Common myeloid progenitor, CD34-positive (primary cell): ENCODE data around the gene KLHL21. TPM values are rescaled to one million over a fixed set of nuclear protein-coding genes. Genes with fewer than 3 reads are reported as not detected.
"Not testable (repeated sequence)": the region's sequence is repeated elsewhere in the genome, so short reads cannot be mapped to it uniquely, and the experiment has no call there.

ENCODE experiments used
- CTCF ChIA-PET: fragments of 350-600 bp; sonication (Branson Sonifier 250); formaldehyde crosslinking; loops from one replicate; lab custom pipeline; 2021; ENCODE audit warnings: antibody characterized with exemption; lab: Charles Lee
- POLR2A ChIA-PET: fragments of 350-600 bp; sonication (Branson Sonifier 250); formaldehyde crosslinking; loops from one replicate; lab custom pipeline; 2021; ENCODE audit warnings: antibody characterized with exemption; lab: Charles Lee
- DNase-seq, 3 donors: peaks; one replicate each; pipeline versions ENCODE4 v3.0.0 to v3.0.0-alpha.2; 2013
- H3K27ac ChIP-seq, 2 experiments: 1 replicate in 1 of 2; 2 replicates in 1 of 2; pipeline ENCODE4 v1.7.0; 2013; ENCODE audit warnings: inconsistent platforms in 2 of 2, low read length in 2 of 2, mild to moderate bottlenecking in 2 of 2, low read depth in 1 of 2, moderate library complexity in 1 of 2; ENCODE audit not compliant: severe bottlenecking in 2 of 2, insufficient read depth in 1 of 2, poor library complexity in 1 of 2
- H3K27me3 ChIP-seq, 5 experiments: replicated peaks in 2 of 5; 1 replicate in 3 of 5; 2 replicates in 2 of 5; pipeline versions ENCODE4 v1.6.1 to v1.7.0; 2013; ENCODE audit warnings: low read length in 4 of 5, mild to moderate bottlenecking in 2 of 5, moderate library complexity in 2 of 5, inconsistent platforms in 1 of 5; ENCODE audit not compliant: insufficient read depth in 5 of 5, control insufficient read depth in 4 of 5
- H3K36me3 ChIP-seq, 4 experiments: 1 replicate in 2 of 4; 2 replicates in 2 of 4; pipeline versions ENCODE4 v1.6.1 to v1.7.0; 2013; ENCODE audit warnings: low read length in 3 of 4, control low read depth in 1 of 4, mild to moderate bottlenecking in 1 of 4; ENCODE audit not compliant: control insufficient read depth in 4 of 4, insufficient read depth in 4 of 4
- H3K4me1 ChIP-seq, 4 experiments: 1 replicate in 3 of 4; 2 replicates in 1 of 4; pipeline versions ENCODE4 v1.6.1 to v1.7.1; 2013; ENCODE audit warnings: low read length in 3 of 4, mild to moderate bottlenecking in 3 of 4, control low read depth in 1 of 4, inconsistent platforms in 1 of 4, moderate library complexity in 1 of 4; ENCODE audit not compliant: control insufficient read depth in 4 of 4, insufficient read depth in 4 of 4; ENCODE audit errors: control extremely low read depth in 1 of 4
- H3K4me3 ChIP-seq, 7 experiments: 1 replicate in 4 of 7; 2 replicates in 3 of 7; pipeline versions ENCODE4 v1.5.1 to v1.7.0; 2013; ENCODE audit warnings: mild to moderate bottlenecking in 7 of 7, low read length in 6 of 7, moderate library complexity in 6 of 7, inconsistent platforms in 2 of 7, low read depth in 2 of 7, control low read depth in 1 of 7; ENCODE audit not compliant: insufficient read depth in 4 of 7, control insufficient read depth in 1 of 7; ENCODE audit errors: extremely low read depth in 1 of 7
- H3K9me3 ChIP-seq, 5 experiments: 1 replicate in 4 of 5; 2 replicates in 1 of 5; pipeline versions ENCODE4 v1.6.1 to v1.7.1; 2013; ENCODE audit warnings: low read length in 4 of 5, mild to moderate bottlenecking in 2 of 5, inconsistent platforms in 1 of 5, low read depth in 1 of 5, moderate library complexity in 1 of 5; ENCODE audit not compliant: control insufficient read depth in 4 of 5, insufficient read depth in 2 of 5; ENCODE audit errors: control extremely low read depth in 1 of 5
- WGBS: methylation state at CpG from one replicate; pipeline ENCODE4 v1.1.5; 2013; ENCODE audit not compliant: insufficient coverage; 5-methylcytosine and 5-hydroxymethylcytosine counted together
- polyA plus RNA-seq: library from polyadenylated mRNA; unstranded; fragments of 120-200 nt; gene quantifications from one replicate; pipeline ENCODE4 v1.2.1, GENCODE V29; 2013

The KLHL21 gene
- polyA plus RNA-seq = 13.9 TPM

- Histone ChIP-seq H3K36me3 (peaks cover 0 to 13% (median 8%) of the 10 kb centered on the region in 4 experiments), H3K27ac (peak within 1 kb of the TSS; percentile 83 to 96), H3K4me3 (peak within 1 kb of the TSS; percentile 57 to 97 (median 89)), H3K27me3 (no peaks in the 10 kb centered on the region), H3K4me1 (peaks cover 10 to 56% (median 54%) of the 10 kb centered on the region in 4 experiments), H3K9me3 (no peaks in the 10 kb centered on the region)
- peak; percentile 89 to 95 (median 93) for DNase-seq
- POLR2A ChIA-PET = interaction anchor here (1.0 to 2.1 kb wide), 5 partner anchors 12 to 41 kb away, joined by 3 to 11 read pairs (median 5); partner anchors contain the start of gene ZBTB48
- CTCF ChIA-PET = interaction anchor here (1.1 to 6.5 kb wide), 6 partner anchors 10 to 23 kb away, joined by 3 to 48 read pairs (median 4); no protein-coding TSS in a partner anchor
- under 1% methylated on average over 69 of the region's 84 CpGs for WGBS
Observed at GRCh38 chr1:6602669-6603237, at the start of gene KLHL21. Gene KLHL21 (minus strand): TSS chr1:6602869. CDS start chr1:6602817, 52 bp downstream.

DNA sequence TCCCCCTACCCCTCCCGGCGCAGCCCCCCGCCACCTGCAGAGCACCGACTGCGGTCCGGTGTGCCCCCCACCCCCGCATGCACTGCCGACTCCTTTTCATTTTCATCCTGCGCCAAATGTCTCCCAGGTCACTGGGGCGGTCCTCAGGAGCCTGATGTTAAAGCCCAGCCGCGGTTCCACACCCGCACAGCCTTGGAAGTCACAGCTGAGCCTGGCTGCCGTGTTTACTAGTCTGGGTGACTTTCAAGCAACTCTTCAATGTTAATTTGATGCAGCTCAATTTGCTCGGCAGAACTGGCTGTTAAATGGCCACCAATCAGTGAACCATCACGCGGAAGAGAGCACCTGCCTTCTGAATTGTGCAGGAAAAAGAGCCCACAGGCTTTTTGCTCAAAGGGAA, 49.2 kb upstream of the KLHL21 start:
- CTCF ChIA-PET = interaction anchor here (1.3 to 1.5 kb wide), 2 partner anchors 11 to 48 kb away, joined by 3 to 4 read pairs; no protein-coding TSS in a partner anchor
- no peak for DNase-seq
- Histone ChIP-seq H3K27ac (no peak overlapping the region), H3K9me3 (no peaks in the 10 kb centered on the region), H3K4me3 (no peak overlapping the region), H3K4me1 (no peaks in the 10 kb centered on the region), H3K27me3 (no peaks in the 10 kb centered on the region), H3K36me3 (peaks cover 16 to 47% (median 30%) of the 10 kb centered on the region in 4 experiments)
- POLR2A ChIA-PET = no interaction called here
- WGBS = 94% methylated on average over 16 of the region's 17 CpGs

DNA sequence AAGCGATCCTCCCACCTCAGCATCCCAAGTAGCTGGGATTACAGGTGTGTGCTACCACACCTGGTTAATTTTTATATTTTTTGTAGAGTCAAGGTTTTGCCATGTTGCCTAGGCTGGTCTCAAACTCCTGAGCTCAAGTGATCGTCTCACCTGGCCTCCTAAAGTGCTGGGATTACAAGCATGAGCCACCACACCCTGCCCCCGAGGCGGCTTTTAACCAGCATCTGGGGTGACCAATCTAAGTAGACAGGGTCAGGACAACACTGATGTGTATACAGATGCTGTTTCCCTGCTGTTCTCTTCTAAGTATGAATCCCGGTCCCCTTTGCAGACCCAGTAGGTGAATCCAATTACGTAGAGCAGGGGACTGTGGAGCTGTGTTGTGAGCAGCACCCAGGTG, 45.9 kb upstream of the KLHL21 start:
- Histone ChIP-seq H3K27me3 (no peaks in the 10 kb centered on the region), H3K4me3 (no peak overlapping the region), H3K36me3 (peaks cover 12 to 53% (median 37%) of the 10 kb centered on the region in 4 experiments), H3K4me1 (no peaks in the 10 kb centered on the region), H3K9me3 (no peaks in the 10 kb centered on the region), H3K27ac (no peak overlapping the region)
- ChIA-PET CTCF (interaction anchor here (0.9 to 1.0 kb wide), 3 partner anchors 14 to 162 kb away, joined by 3 read pairs; no protein-coding TSS in a partner anchor), POLR2A (no interaction called here)
- no peak for DNase-seq
- WGBS = 98% methylated on average over 6 of the region's 6 CpGs

GRCh38 chr1:6646499-6647148, 44.0 kb upstream of the KLHL21 start:
- DNase-seq = peak; percentile 43 to 68 (median 64)
- no peak overlapping the region for H3K4me3 ChIP-seq
- 44% methylated on average over 6 of the region's 10 CpGs for WGBS
- no peaks in the 10 kb centered on the region for H3K27me3 ChIP-seq
- H3K4me1 ChIP-seq = no peaks in the 10 kb centered on the region
- no peaks in the 10 kb centered on the region for H3K9me3 ChIP-seq
- ChIA-PET CTCF (interaction anchor here (0.6 to 3.4 kb wide), 16 partner anchors 10 to 231 kb away, joined by 3 to 19 read pairs (median 4); partner anchors contain the start of genes NOL9, PLEKHG5, TAS1R1 and ZBTB48), POLR2A (no interaction called here)
- peaks cover 8 to 53% (median 33%) of the 10 kb centered on the region in 4 experiments for H3K36me3 ChIP-seq
- no peak overlapping the region for H3K27ac ChIP-seq

DNA sequence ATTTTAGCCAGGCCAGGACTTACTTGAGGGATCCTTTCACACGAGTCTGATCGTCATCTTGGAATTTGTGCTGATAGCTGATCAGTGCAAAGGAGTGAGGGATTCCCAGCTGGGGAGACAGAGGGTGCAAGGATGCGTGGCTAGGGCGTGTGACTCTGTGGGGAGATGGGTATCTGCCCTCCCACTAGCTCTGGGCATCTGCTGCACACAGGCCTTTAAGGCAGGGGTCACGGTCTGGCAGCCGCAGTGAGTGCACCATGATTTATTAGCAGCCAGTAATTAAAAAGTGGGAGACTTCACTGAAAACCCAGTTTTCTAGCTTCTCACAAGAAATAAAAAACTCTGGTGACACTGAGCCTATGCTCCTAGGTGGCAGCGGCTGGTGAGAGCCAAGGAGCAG, 42.3 kb upstream of the KLHL21 start:
- ChIA-PET POLR2A (no interaction called here), CTCF (interaction anchor here (1.2 to 3.4 kb wide), 4 partner anchors 11 to 155 kb away, joined by 4 to 19 read pairs (median 9); partner anchors contain the start of gene PLEKHG5)
- WGBS = 91% methylated on average over 5 of the region's 7 CpGs
- Histone ChIP-seq H3K36me3 (peaks cover 7 to 56% (median 31%) of the 10 kb centered on the region in 4 experiments), H3K27me3 (no peaks in the 10 kb centered on the region), H3K27ac (no peak overlapping the region), H3K4me1 (no peaks in the 10 kb centered on the region), H3K4me3 (no peak overlapping the region), H3K9me3 (no peaks in the 10 kb centered on the region)
- no peak for DNase-seq

DNA sequence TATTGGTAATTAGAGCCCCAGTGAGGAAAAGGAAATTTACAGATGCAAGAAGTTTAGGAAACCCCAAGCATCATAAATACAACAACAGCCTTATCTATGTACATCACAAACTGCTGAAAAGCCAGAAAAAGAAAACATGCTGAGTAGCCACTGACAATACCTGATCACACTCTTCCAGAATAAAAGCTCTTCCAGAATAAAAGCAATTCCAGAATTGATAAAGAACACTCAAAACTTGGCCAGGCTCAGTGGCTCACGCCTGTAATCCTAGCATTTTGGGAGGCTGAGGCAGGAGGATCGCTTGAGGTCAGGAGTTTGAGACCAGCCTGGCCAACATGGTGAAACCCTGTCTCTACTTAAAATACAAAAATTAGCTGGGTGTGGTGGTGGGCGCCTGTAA, 38.2 kb upstream of the KLHL21 start:
- not testable (repeated sequence) for H3K27ac ChIP-seq, H3K9me3 ChIP-seq, H3K27me3 ChIP-seq, DNase-seq, H3K4me3 ChIP-seq, H3K4me1 ChIP-seq
- WGBS = 100% methylated on average over 2 of the region's 3 CpGs
- ChIA-PET POLR2A (interaction anchor here (0.6 kb wide), 1 partner anchor 9 kb away, joined by 3 read pairs; no protein-coding TSS in a partner anchor), CTCF (interaction anchor here (0.6 kb wide), 1 partner anchor 1180 kb away, joined by 3 read pairs; no protein-coding TSS in a partner anchor)
- peaks cover 11 to 88% (median 63%) of the 10 kb centered on the region in 4 experiments for H3K36me3 ChIP-seq
